ACHN (cell line): ENCODE data around the gene BAZ2B.

Source experiments
- DNase-seq: peaks from one replicate; pipeline ENCODE4 v3.0.0-alpha.2; 2015
- in situ Hi-C: cut with HindIII; loops from 2 replicates; pipeline ENCODE4 v1.10.0; 2017; ENCODE audit warnings: low sequenced_read_pairs, low pct_ligation_motif_present, low pct_unique_long_range_greater_than_20kb

Gene BAZ2B

GRCh38 chr2:159589286-159589685 lies 27.1 kb downstream of the BAZ2B start:
- DNase-seq: no peak
- in situ Hi-C loops: no loop called here

- in situ Hi-C loops: no loop called here
- no peak for DNase-seq
These were observed 30.3 kb downstream of the BAZ2B start for GRCh38 chr2:159586034-159586433.

- no peak for DNase-seq
- in situ Hi-C loops: no loop called here
These were observed 30.7 kb downstream of the BAZ2B start for GRCh38 chr2:159585622-159586021.

DNA sequence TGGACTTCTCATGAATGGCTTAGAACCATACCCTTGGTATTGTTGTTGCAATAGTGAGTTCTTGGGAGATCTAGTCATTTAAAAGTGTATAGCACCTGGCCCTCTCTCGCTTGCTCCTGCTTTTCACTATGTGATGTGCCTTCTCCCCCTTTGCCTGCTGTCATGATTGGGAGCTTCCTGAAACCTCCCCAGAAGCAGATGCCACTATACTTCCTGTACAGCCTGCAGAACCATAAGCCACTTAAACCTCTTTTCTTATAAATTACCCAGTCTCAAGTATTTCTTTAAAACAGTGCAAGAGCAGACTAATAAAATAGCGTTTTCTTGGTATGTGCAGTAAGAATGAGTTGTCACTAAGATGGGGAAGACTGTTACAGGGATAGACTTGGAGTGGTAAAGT lies 31.6 kb downstream of the BAZ2B start:
- in situ Hi-C loops: no loop called here
- DNase-seq: no peak

DNA sequence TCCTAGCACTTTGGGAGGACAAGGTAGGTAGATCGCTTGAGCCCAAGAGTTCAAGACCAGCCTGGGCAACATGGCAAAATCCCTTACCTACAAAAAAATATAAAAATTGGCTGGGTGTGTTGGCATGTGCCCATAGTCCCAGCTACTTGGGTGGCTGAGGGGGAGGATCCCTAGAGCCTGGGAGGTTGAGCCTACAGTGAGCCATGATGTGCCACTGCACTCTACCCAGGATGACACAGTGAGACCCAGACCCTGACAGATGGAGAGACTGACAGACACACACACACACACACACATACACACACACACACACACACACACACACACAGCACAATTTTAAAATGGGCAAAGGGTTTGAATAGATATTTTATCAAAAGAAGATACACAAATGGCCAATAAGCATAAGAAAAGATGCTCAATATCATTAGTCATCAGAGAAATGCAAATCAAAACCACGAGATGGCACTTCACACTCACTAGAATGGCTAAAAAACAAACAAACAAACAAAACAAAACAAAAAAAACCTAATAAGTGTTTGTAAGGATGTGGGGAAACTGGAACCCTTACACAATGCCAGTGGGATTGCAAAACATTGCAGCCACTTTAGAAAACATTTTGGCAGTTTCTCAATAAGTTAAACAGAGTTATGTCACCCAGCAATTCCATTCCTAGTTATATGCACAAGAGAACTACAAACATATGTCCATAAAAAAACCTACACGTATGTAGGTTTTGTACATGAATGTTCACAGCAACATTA lies 42.3 kb downstream of the BAZ2B start:
- no peak for DNase-seq
- in situ Hi-C loops: no loop called here

GRCh38 chr2:159573294-159573693 lies 43.1 kb downstream of the BAZ2B start:
- in situ Hi-C loops: no loop called here

DNA sequence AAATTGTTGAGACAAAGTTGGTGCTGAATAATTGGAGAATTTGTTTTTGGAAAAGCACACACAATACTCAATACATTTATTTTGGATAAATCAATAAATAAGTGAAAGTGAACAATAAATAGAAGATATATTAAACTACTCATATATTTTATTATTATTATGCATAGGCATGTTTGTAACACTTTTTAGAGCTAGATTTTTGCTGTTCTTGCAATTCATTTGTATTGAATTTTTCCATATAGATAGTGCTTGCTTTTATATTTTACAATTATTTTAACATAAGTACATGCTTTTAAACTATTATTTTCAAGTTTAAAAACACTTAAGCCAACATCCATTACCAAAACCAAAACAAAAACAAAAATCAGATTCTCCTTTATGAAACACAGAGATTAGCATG lies 43.9 kb downstream of the BAZ2B start:
- in situ Hi-C loops: no loop called here
- DNase-seq: no peak

More at GRCh38 chr2:159573294-159573693, 43.1 kb downstream of the BAZ2B start:
- peak; percentile 9 for DNase-seq

GRCh38 chr2:159571540-159572260 lies 44.6 kb downstream of the BAZ2B start:
- in situ Hi-C loops: no loop called here
- DNase-seq: no peak

DNA sequence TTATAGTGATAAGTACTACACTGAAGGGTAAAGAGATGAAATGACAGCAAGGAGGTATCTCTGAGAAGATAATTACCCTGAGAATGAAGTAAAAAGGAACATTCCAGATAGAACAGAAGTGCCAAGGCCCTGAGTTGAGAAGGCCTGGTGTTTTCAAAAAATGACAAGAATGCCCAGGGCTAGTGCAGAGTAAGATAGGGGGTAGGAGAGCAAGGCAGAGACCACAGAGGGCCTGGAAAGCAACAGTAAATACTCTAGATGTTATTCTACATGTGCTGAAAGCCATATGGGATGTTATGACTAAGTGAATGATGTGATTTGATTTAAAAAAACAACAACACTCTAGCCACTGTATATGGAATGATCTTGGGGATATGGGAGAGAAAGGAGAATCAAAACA lies 52.3 kb downstream of the BAZ2B start:
- in situ Hi-C loops: no loop called here

DNA sequence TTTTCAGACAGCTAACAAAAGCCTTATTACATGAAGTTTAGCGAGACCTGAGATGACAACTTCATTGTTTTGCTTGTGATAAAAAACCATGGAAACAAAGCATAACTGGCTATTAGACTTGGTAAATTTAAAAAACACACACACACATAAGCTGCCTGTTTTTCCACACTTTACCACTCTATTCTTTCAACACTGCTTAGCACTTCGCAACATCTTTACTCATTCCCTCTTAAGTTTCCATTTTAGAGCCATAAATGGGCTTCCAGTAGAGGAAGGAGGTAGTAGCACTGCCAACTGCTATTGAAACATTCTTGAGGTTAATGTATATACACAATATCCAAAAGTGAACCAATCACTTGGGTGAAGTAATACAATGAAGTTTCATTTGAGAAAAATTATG lies 54.1 kb downstream of the BAZ2B start:
- no peak for DNase-seq
- in situ Hi-C loops: no loop called here

More for the DNA sequence above, 52.3 kb downstream of the BAZ2B start:
- no peak for DNase-seq

- in situ Hi-C loops: no loop called here
- no peak for DNase-seq
These were observed 54.6 kb downstream of the BAZ2B start for GRCh38 chr2:159561786-159562185.

GRCh38 chr2:159561242-159561641 lies 55.1 kb downstream of the BAZ2B start:
- DNase-seq: no peak
- in situ Hi-C loops: no loop called here

DNA sequence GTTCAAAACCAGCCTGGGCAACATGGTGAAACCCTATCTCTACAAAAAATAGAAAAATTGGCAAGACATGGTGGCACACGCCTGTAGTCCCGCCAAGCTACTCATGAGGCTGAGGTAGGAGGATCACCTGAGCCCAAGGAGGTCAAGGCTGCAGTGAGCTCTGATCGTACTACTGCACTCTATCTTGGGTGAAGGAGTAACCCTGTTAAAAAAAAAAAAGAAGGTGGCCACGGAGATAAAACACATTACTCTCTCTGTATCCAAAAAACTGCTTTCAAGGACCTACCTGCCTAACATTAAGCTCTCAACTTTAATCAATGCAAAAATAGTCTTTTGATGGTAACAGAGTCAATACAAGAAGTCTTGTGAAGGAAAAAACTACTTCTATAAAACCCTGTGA lies 57.3 kb downstream of the BAZ2B start:
- DNase-seq: no peak

GRCh38 chr2:159558479-159558878 lies 57.9 kb downstream of the BAZ2B start:
- in situ Hi-C loops: no loop called here
- DNase-seq: no peak

More for the DNA sequence above, 57.3 kb downstream of the BAZ2B start:
- in situ Hi-C loops: no loop called here

GRCh38 chr2:159557437-159558034 lies 58.8 kb downstream of the BAZ2B start:
- in situ Hi-C loops: no loop called here
- peak; percentile 19 for DNase-seq

GRCh38 chr2:159555651-159556392 lies 60.5 kb downstream of the BAZ2B start:
- in situ Hi-C loops: no loop called here
- DNase-seq: no peak

GRCh38 chr2:159553727-159554126 lies 62.6 kb downstream of the BAZ2B start:
- no peak for DNase-seq
- in situ Hi-C loops: no loop called here

GRCh38 chr2:159551806-159552205 lies 64.5 kb downstream of the BAZ2B start:
- no peak for DNase-seq
- in situ Hi-C loops: no loop called here

GRCh38 chr2:159550231-159550630 lies 66.1 kb downstream of the BAZ2B start:
- in situ Hi-C loops: no loop called here
- DNase-seq: no peak
